ENCODE measurements around the gene RPP25.

- no peak for TF ChIP-seq ZFP3 (CRISPR knock-in tag; IDR thresholded peaks at IDR 0.05)
- no peak for TF ChIP-seq RARB (CRISPR knock-in tag; IDR thresholded peaks at IDR 0.05)
- TF ChIP-seq ZNF8 (CRISPR knock-in tag; IDR thresholded peaks at IDR 0.05): no peak
- no peak for TF ChIP-seq ZNF565 (CRISPR knock-in tag; conservative IDR thresholded peaks at IDR 0.05; ENCODE audit: low read depth)
- no peak for TF ChIP-seq CREB5 (CRISPR knock-in tag; IDR thresholded peaks at IDR 0.05; ENCODE audit: low read depth)
- TF ChIP-seq TCF4 (CRISPR knock-in tag; IDR thresholded peaks at IDR 0.05; ENCODE audit: borderline replicate concordance): no peak
- TF ChIP-seq BACH2 (CRISPR knock-in tag; IDR thresholded peaks at IDR 0.05; ENCODE audit: borderline replicate concordance): no peak
- no peak for TF ChIP-seq CSDC2 (CRISPR knock-in tag; IDR thresholded peaks at IDR 0.05)
- TF ChIP-seq PATZ1 (CRISPR knock-in tag; IDR thresholded peaks at IDR 0.05; ENCODE audit: borderline replicate concordance): no peak
- TF ChIP-seq GLIS3 (CRISPR knock-in tag; IDR thresholded peaks at IDR 0.05): no peak
These were observed 27.8 kb downstream of the RPP25 start for GRCh38 chr15:74928771-74929198.

Measured in SK-N-SH treated with all-trans-retinoic acid at 6 μM for 48 hours (cell line).